Measurements from ENCODE around the gene OR10H4.
"Not testable (repeated sequence)": the region's sequence is repeated elsewhere in the genome, so short reads cannot be mapped to it uniquely, and the experiment has no call there.

OR10H4 gene

GRCh38 chr19:15926484-15926883 lies 22.3 kb upstream of the OR10H4 start:
- no peak for DNase-seq (ENCODE audit: extremely low spot score)
- ChIA-PET POLR2A (no interaction called here), CTCF (interaction anchor here (0.6 kb wide), 1 partner anchor 12 kb away, joined by 3 read pairs; no protein-coding TSS in a partner anchor)
- TF ChIP-seq, protein P1, sequence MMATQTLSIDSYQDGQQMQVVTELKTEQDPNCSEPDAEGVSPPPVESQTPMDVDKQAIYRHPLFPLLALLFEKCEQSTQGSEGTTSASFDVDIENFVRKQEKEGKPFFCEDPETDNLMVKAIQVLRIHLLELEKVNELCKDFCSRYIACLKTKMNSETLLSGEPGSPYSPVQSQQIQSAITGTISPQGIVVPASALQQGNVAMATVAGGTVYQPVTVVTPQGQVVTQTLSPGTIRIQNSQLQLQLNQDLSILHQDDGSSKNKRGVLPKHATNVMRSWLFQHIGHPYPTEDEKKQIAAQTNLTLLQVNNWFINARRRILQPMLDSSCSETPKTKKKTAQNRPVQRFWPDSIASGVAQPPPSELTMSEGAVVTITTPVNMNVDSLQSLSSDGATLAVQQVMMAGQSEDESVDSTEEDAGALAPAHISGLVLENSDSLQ (IDR thresholded peaks at IDR 0.05) = no peak

DNA sequence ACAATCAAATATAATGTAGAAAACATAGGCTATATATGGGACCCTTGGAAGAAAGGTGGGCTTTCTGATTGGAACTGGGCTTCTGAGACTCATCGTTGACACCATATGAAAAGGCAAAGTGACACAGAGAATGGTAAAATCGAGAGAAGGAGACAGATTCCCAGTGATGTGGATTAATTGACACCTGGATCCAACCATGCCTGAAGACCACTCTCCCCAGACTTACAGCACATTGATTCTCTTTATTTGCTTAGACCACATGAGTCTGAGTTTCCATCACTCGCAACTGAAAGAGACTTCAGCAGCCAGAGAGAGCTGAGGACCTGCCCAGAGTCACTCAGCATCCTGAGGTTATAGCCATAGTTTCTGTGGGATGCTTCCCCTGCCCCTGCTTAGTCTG lies 20.5 kb upstream of the OR10H4 start:
- ChIA-PET POLR2A (no interaction called here), CTCF (no interaction called here)
- no peak for TF ChIP-seq ELF4 (IDR thresholded peaks at IDR 0.05)
- no peak for TF ChIP-seq NFRKB (IDR thresholded peaks at IDR 0.05)
- no peak for TF ChIP-seq TARDBP (IDR thresholded peaks at IDR 0.05)
- TF ChIP-seq, protein P1 (IDR thresholded peaks at IDR 0.05) = no peak
- TF ChIP-seq ZNF384 (IDR thresholded peaks at IDR 0.05) = no peak
- no peak for TF ChIP-seq FOXA1 (IDR thresholded peaks at IDR 0.05)
- no peak for TF ChIP-seq L3MBTL2 (conservative IDR thresholded peaks at IDR 0.05)
- TF ChIP-seq ARNT (IDR thresholded peaks at IDR 0.05) = no peak
- DNase-seq (ENCODE audit: extremely low spot score) = no peak

- CTCF ChIA-PET; POLR2A ChIA-PET; DNase-seq (ENCODE audit: extremely low spot score): not testable (repeated sequence)
Measured at GRCh38 chr19:15933761-15934331, 15.0 kb upstream of the OR10H4 start.

DNA sequence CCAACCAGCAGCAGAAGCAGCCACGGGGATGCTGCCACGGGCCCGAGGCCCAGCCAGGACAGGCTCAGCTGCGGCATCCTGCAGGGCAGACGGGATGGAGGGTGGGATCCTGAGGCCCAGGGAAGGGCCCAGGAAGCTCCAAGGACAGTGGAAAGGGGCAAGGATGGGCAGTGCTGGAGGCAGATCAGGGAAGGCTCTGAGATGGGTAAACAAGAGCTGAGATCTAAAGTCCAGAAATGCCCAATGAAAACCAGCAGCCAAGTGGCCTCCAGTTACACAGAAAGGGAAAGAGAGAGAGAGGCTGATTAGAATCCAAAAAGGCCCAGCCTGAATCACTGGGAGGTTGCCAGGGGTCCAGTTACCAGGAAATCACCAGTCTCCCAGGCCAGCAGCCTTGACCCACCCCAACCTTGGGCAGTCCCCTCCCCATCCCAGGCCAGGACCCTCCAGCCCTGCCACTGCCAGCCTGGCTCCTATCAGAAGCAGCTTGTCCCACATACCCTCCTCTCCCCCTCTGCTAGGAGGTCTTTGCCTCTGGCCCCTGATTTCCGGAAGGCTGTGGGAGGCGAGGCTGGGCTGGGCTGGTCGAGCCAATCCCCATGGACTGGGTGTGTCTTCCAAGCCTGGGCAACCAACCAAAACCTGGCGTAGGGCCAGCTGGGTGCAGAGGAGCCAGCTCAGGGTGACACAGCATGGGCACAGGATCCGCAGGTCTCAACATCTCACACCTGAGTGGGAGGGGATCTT lies 14.3 kb upstream of the OR10H4 start, which contains the start of gene CYP4F11:
Gene CYP4F11 (minus strand): TSS at position 198 of the 747 bp plus-strand sequence. CDS start 121 bp downstream, at position 77.
- ChIA-PET POLR2A (no interaction called here), CTCF (no interaction called here)
- no peak for TF ChIP-seq FOXK2 (IDR thresholded peaks at IDR 0.05)
- no peak for TF ChIP-seq FOXM1 (IDR thresholded peaks at IDR 0.05; ENCODE audit: borderline replicate concordance)
- no peak for TF ChIP-seq SUZ12 (IDR thresholded peaks at IDR 0.05)
- no peak for TF ChIP-seq TARDBP (IDR thresholded peaks at IDR 0.05)
- TF ChIP-seq NFRKB (IDR thresholded peaks at IDR 0.05) = no peak
- no peak for TF ChIP-seq L3MBTL2 (conservative IDR thresholded peaks at IDR 0.05)
- TF ChIP-seq, protein P1 (IDR thresholded peaks at IDR 0.05) = no peak
- no peak for TF ChIP-seq CTBP1 (IDR thresholded peaks at IDR 0.05; ENCODE audit: borderline replicate concordance)
- no peak for TF ChIP-seq HDGF (IDR thresholded peaks at IDR 0.05; ENCODE audit: borderline replicate concordance)
- no peak for TF ChIP-seq ELF4 (IDR thresholded peaks at IDR 0.05)
- no peak for TF ChIP-seq BHLHE40 (IDR thresholded peaks at IDR 0.05; ENCODE audit: borderline replicate concordance)
- TF ChIP-seq FOXA1 (IDR thresholded peaks at IDR 0.05) = no peak
- TF ChIP-seq LEF1 (IDR thresholded peaks at IDR 0.05; ENCODE audit: borderline replicate concordance) = no peak
- TF ChIP-seq ARNT (IDR thresholded peaks at IDR 0.05) = no peak
- no peak for TF ChIP-seq ZNF384 (IDR thresholded peaks at IDR 0.05)
- no peak for TF ChIP-seq SP1 (IDR thresholded peaks at IDR 0.05)
- DNase-seq (ENCODE audit: extremely low spot score) = no peak

- ChIA-PET CTCF (no interaction called here), POLR2A (no interaction called here)
- no peak for DNase-seq (ENCODE audit: extremely low spot score)
- TF ChIP-seq FOXA1 (IDR thresholded peaks at IDR 0.05) (no peak), TARDBP (IDR thresholded peaks at IDR 0.05) (no peak), SP1 (IDR thresholded peaks at IDR 0.05) (no peak)
Measured at GRCh38 chr19:15935167-15935702, 13.6 kb upstream of the OR10H4 start.

DNA sequence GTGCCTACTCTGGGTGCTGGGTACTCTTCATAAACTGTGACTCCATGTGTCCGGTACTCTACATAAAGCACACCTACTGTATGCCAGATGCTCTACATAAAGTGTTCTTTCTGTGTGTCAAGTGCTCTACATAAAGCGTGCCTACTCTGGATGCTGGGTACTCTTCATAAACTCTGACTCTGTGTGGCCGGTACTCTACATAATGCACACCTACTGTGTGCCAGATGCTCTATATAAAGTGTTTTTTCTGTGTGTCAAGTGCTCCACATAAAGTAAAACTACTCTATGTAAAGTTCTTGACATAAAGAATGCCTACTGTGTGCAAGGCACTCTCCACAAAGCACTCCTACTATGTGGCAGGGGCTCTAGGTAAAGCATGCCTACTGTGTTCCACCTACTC lies 12.6 kb upstream of the OR10H4 start:
- TF ChIP-seq FOXM1 (IDR thresholded peaks at IDR 0.05; ENCODE audit: borderline replicate concordance) (no peak), ELF4 (IDR thresholded peaks at IDR 0.05) (no peak), CTBP1 (IDR thresholded peaks at IDR 0.05; ENCODE audit: borderline replicate concordance) (no peak), HDGF (IDR thresholded peaks at IDR 0.05; ENCODE audit: borderline replicate concordance) (no peak), L3MBTL2 (conservative IDR thresholded peaks at IDR 0.05) (no peak), NFRKB (IDR thresholded peaks at IDR 0.05) (no peak), BHLHE40 (IDR thresholded peaks at IDR 0.05; ENCODE audit: borderline replicate concordance) (no peak), SP1 (IDR thresholded peaks at IDR 0.05) (no peak), ZNF384 (IDR thresholded peaks at IDR 0.05) (no peak), FOXA1 (IDR thresholded peaks at IDR 0.05) (no peak), SUZ12 (IDR thresholded peaks at IDR 0.05) (no peak), TARDBP (IDR thresholded peaks at IDR 0.05) (no peak), ARNT (IDR thresholded peaks at IDR 0.05) (no peak), LEF1 (IDR thresholded peaks at IDR 0.05; ENCODE audit: borderline replicate concordance) (no peak), FOXK2 (IDR thresholded peaks at IDR 0.05) (no peak)
- TF ChIP-seq, protein P1 (IDR thresholded peaks at IDR 0.05) = no peak
- CTCF ChIA-PET = no interaction called here
- DNase-seq (ENCODE audit: extremely low spot score) = no peak
- POLR2A ChIA-PET = no interaction called here

Data from HEK293T (cell line).